K562 (cell line): ENCODE measurements around the gene POU2F1. TPM values are rescaled to one million over a fixed set of nuclear protein-coding genes. Genes with fewer than 3 reads are reported as not detected.

Experiments
- ATAC-seq: fragments of 200-7000 bp; cut with Tn5 transposase; 3 replicates; pipeline ENCODE4 v1.9.1; 2020; ENCODE audit warnings: moderate library complexity
- BruUV-seq: library from RNA; stranded (reverse); fragments of 400-500 nt; replicated peaks from 2 replicates; lab custom pipeline; 2021; lab: Mats Ljungman, UMichigan
- CTCF ChIA-PET: fragments of 300-600 bp; formaldehyde crosslinking; extraction: SDS; loops from one replicate; lab custom pipeline; 2021; ENCODE audit warnings: low intra/inter-chr PET ratio; lab: Yijun Ruan, JAX
- POLR2A ChIA-PET: fragments of 300-600, 350-650 bp; sonication (Branson Sonifier 250); formaldehyde crosslinking; extraction: SDS; loops from one replicate; lab custom pipeline; 2021; ENCODE audit warnings: antibody characterized with exemption, inconsistent platforms; lab: Yijun Ruan, JAX
- DNase-seq, 4 experiments: peaks; one replicate each; pipeline versions ENCODE4 v3.0.0 to v3.0.0-alpha.2; 2011 to 2018; ENCODE audit warnings: low spot score in 3 of 4, mixed read lengths in 3 of 4; ENCODE audit errors: extremely low read depth in 1 of 4
- FAIRE-seq: peaks from 2 replicates; lab custom pipeline; 2011; peaks lifted over from hg19 to GRCh38; lab: Jason Lieb, UNC
- H2AFZ ChIP-seq: 2 replicates; pipeline ENCODE4 v1.6.0; 2011; ENCODE audit warnings: low read depth, low read length, control low read depth, inconsistent platforms
- H3K27ac ChIP-seq: fragments of 200-600 bp; 3 replicates; pipeline ENCODE4 v1.8.0; 2011; ENCODE audit warnings: low read depth, mild to moderate bottlenecking, control low read depth, inconsistent platforms, low read length, moderate library complexity, mixed read lengths; ENCODE audit errors: extremely low read depth
- H3K27me3 ChIP-seq, 2 experiments: fragments of 300-600 bp in 1 of 2; 2 replicates in 1 of 2; 3 replicates in 1 of 2; pipeline versions ENCODE4 v1.6.0 to v1.8.0; 2011; ENCODE audit warnings: inconsistent platforms in 2 of 2, low read length in 2 of 2, mild to moderate bottlenecking in 1 of 2, mixed read lengths in 1 of 2, moderate library complexity in 1 of 2; ENCODE audit not compliant: control insufficient read depth in 2 of 2, insufficient read depth in 2 of 2
- H3K36me3 ChIP-seq: fragments of 300-600 bp; 3 replicates; pipeline ENCODE4 v1.8.0; 2011; ENCODE audit warnings: mild to moderate bottlenecking, low read length, inconsistent platforms; ENCODE audit not compliant: control insufficient read depth, insufficient read depth
- H3K4me1 ChIP-seq, 2 experiments: fragments of 200-600 bp in 1 of 2; replicated peaks in 1 of 2; 2 replicates in 1 of 2; 3 replicates in 1 of 2; pipeline versions ENCODE4 v1.5.1 to v1.8.0; 2011; ENCODE audit warnings: inconsistent platforms in 2 of 2, low read length in 2 of 2, mild to moderate bottlenecking in 1 of 2, mixed read lengths in 1 of 2, moderate library complexity in 1 of 2; ENCODE audit not compliant: control insufficient read depth in 2 of 2, insufficient read depth in 2 of 2
- H3K4me2 ChIP-seq: 2 replicates; pipeline ENCODE4 v1.6.1; 2011; ENCODE audit warnings: low read length, control low read depth, inconsistent platforms, mixed read lengths; ENCODE audit not compliant: insufficient read depth
- H3K4me3 ChIP-seq: fragments of 200-600 bp; sonication (generic), shearing (Covaris generic); 2 replicates; pipeline ENCODE4 v1.5.1; 2016; ENCODE audit warnings: control low read depth, inconsistent platforms
- H3K79me2 ChIP-seq: fragments of 200-600 bp; 3 replicates; pipeline ENCODE4 v1.8.0; 2011; ENCODE audit warnings: low read length, inconsistent platforms; ENCODE audit not compliant: control insufficient read depth, insufficient read depth
- H3K9ac ChIP-seq, 2 experiments: 2 replicates each; pipeline versions ENCODE4 v1.6.0 to v1.6.1; 2011; ENCODE audit warnings: low read depth in 2 of 2, low read length in 2 of 2, control low read depth in 1 of 2, inconsistent platforms in 1 of 2, mild to moderate bottlenecking in 1 of 2, mixed read lengths in 1 of 2; ENCODE audit not compliant: insufficient read depth in 1 of 2
- H3K9me1 ChIP-seq: one replicate; pipeline ENCODE4 v1.6.0; 2011; ENCODE audit warnings: inconsistent platforms, mild to moderate bottlenecking, low read length, moderate library complexity; ENCODE audit not compliant: control insufficient read depth, insufficient read depth
- H3K9me3 ChIP-seq: replicated peaks from 2 replicates; pipeline ENCODE4 v1.5.1; 2011; ENCODE audit warnings: low read depth, low read length, inconsistent platforms; ENCODE audit not compliant: control insufficient read depth, insufficient read depth
- H4K20me1 ChIP-seq: replicated peaks from 2 replicates; pipeline ENCODE4 v1.6.1; 2011; ENCODE audit warnings: low read length, inconsistent platforms, mixed read lengths; ENCODE audit not compliant: control insufficient read depth, insufficient read depth
- WGBS: fragments of 100-300 bp; shearing (Covaris generic); methylation state at CpG from one replicate; pipeline ENCODE4 v1.1.6; 2016; ENCODE audit warnings: low coverage, mixed read lengths; ENCODE audit not compliant: insufficient coverage; ENCODE audit errors: missing lambda C conversion rate; 5-methylcytosine and 5-hydroxymethylcytosine counted together
- in situ Hi-C: fragments of 300-500 bp; cut with MboI; formaldehyde crosslinking; loops from 4 replicates; pipeline ENCODE4 v1.15.0; 2018; ENCODE audit warnings: inconsistent platforms, mixed read lengths
- intact Hi-C: fragments of 100-400 bp; cut with micrococcal nuclease; formaldehyde crosslinking; loops from 2 replicates; pipeline ENCODE4 v1.14.2; 2022
- polyA plus RNA-seq, 8 experiments: library from polyadenylated mRNA; depleted of rRNA in 4 of 8; stranded (reverse) in 5 of 8; unstranded in 3 of 8; fragments of >200 nt; fragmentation: Nextera tagmentation in 2 of 8; fragmentation: Illumina TruSeq in 1 of 8; extraction: Ambion mirVana in 2 of 8; extraction: Trizol in 1 of 8; gene quantifications; 2 replicates each; pipeline versions ENCODE4 v1.2.1 to v1.2.3, GENCODE V29; 2011 to 2014; ENCODE audit warnings: inconsistent platforms in 1 of 8, missing spikeins in 1 of 8
- total RNA-seq, 7 experiments: library from RNA; depleted of rRNA in 6 of 7; stranded (reverse); fragments of >200 nt in 6 of 7; fragmentation: Illumina TruSeq in 2 of 7; extraction: Trizol in 2 of 7; gene quantifications; 2 replicates each; pipeline versions ENCODE4 v1.2.1 to v1.2.3, GENCODE V29; 2011 to 2021; ENCODE audit warnings: low replicate concordance in 1 of 7
- TF ChIP-seq, protein P1 (sequence below): sonication (generic); formaldehyde crosslinking; IDR thresholded peaks from 2 replicates; pipeline ENCODE4 v1.8.1; 2023; ENCODE audit warnings: mild to moderate bottlenecking, missing genetic modification reagents
- TF ChIP-seq, protein P2 (sequence below): fragments of 250-450 bp; sonication (Bioruptor Pico); IDR thresholded peaks from 2 replicates; pipeline ENCODE4 v1.8.0; 2021; ENCODE audit warnings: mild to moderate bottlenecking, moderate library complexity
- TF ChIP-seq, protein P3 (sequence below): fragments of 250-450 bp; sonication (Bioruptor Pico); IDR thresholded peaks from 2 replicates; pipeline ENCODE4 v1.8.0; 2021; ENCODE audit warnings: borderline replicate concordance, mild to moderate bottlenecking, moderate library complexity; ENCODE audit not compliant: poor library complexity, severe bottlenecking

The POU2F1 gene
- total and polyA plus RNA-seq, 9 of the 15 experiments (the other 6 are each of a cell fraction or from before 2014, with no cell fraction given): 2.6 to 22.3 (median 8.8) TPM

DNA sequence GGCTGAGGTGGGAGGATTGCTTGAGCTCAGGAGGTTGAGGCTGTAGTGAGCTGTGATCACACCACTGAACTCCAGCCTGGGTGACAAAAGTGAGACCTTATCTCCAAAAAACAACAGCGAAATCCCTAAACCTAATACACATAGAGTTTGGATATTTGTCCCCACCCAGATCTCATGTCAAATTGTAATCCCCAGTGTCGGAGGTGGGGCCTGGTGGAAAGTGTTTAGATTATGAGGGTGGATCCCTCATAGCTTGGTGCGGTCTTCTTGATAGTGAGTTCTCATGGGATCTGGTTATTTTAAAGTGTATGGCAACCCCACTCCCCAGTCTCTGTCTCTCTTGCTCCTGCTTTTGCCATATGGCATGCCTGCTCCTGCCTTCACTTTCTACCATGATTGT lies 94.0 kb downstream of the POU2F1 start:
- no peaks in the 10 kb centered on the region for H3K9me1 ChIP-seq
- H3K27me3 ChIP-seq: no peaks in the 10 kb centered on the region
- TF ChIP-seq, protein P1, sequence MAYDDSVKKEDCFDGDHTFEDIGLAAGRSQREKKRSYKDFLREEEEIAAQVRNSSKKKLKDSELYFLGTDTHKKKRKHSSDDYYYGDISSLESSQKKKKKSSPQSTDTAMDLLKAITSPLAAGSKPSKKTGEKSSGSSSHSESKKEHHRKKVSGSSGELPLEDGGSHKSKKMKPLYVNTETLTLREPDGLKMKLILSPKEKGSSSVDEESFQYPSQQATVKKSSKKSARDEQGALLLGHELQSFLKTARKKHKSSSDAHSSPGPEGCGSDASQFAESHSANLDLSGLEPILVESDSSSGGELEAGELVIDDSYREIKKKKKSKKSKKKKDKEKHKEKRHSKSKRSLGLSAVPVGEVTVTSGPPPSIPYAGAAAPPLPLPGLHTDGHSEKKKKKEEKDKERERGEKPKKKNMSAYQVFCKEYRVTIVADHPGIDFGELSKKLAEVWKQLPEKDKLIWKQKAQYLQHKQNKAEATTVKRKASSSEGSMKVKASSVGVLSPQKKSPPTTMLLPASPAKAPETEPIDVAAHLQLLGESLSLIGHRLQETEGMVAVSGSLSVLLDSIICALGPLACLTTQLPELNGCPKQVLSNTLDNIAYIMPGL: no peak
- TF ChIP-seq, protein P2, sequence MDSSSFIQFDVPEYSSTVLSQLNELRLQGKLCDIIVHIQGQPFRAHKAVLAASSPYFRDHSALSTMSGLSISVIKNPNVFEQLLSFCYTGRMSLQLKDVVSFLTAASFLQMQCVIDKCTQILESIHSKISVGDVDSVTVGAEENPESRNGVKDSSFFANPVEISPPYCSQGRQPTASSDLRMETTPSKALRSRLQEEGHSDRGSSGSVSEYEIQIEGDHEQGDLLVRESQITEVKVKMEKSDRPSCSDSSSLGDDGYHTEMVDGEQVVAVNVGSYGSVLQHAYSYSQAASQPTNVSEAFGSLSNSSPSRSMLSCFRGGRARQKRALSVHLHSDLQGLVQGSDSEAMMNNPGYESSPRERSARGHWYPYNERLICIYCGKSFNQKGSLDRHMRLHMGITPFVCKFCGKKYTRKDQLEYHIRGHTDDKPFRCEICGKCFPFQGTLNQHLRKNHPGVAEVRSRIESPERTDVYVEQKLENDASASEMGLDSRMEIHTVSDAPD (CRISPR knock-in tag): no peak
- TF ChIP-seq, protein P3, sequence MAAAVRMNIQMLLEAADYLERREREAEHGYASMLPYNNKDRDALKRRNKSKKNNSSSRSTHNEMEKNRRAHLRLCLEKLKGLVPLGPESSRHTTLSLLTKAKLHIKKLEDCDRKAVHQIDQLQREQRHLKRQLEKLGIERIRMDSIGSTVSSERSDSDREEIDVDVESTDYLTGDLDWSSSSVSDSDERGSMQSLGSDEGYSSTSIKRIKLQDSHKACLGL: no peak
- TF ChIP-seq, all 486 proteins: peak for 0
- Histone ChIP-seq H3K4me3 (no peak overlapping the region), H2AFZ (no peak overlapping the region), H3K27ac (no peak overlapping the region), H3K9me3 (peaks cover 14% of the 10 kb centered on the region), H3K36me3 (no peaks in the 10 kb centered on the region), H3K79me2 (no peaks in the 10 kb centered on the region), H3K4me2 (no peak overlapping the region), H3K9ac (no peak overlapping the region), H3K4me1 (no peaks in the 10 kb centered on the region), H4K20me1 (no peaks in the 10 kb centered on the region)
- ChIA-PET POLR2A (interaction anchor here (0.6 kb wide), 1 partner anchor 12 kb away, joined by 3 read pairs; no protein-coding TSS in a partner anchor), CTCF (no interaction called here)
- WGBS: 59% methylated on average over 3 of the region's 3 CpGs
- intact Hi-C loops (no loop called here), in situ Hi-C loops (no loop called here)
- BruUV-seq: no TSS peak
- DNase-seq: no peak
- no peak for ATAC-seq
- FAIRE-seq: no peak
